NCI-H187 (cell line): ENCODE results near the gene ANXA1.
"Not testable (repeated sequence)": the region's sequence is repeated elsewhere in the genome, so short reads cannot be mapped to it uniquely, and the experiment has no call there.

Experiments used
- DNase-seq, 2 experiments: peaks; one replicate each; lab custom pipeline; 2025; lab: John Stamatoyannopoulos, UW

Gene ANXA1

GRCh38 chr9:73151653-73152542, at the start of gene ANXA1:
ANXA1 (plus strand) TSS chr9:73151865; CDS start chr9:73158536, 6,671 bp downstream.
- DNase-seq: no peak

GRCh38 chr9:73104342-73104741, 47.3 kb upstream of the ANXA1 start:
- no peak for DNase-seq

- DNase-seq: no peak
Measured at GRCh38 chr9:73104921-73105320, 46.7 kb upstream of the ANXA1 start.

- DNase-seq: not testable (repeated sequence)
Measured at GRCh38 chr9:73107489-73108069, 44.1 kb upstream of the ANXA1 start.

GRCh38 chr9:73114058-73114457, 37.6 kb upstream of the ANXA1 start:
- DNase-seq: no peak

GRCh38 chr9:73114958-73115357, 36.7 kb upstream of the ANXA1 start:
- DNase-seq: no peak

- no peak for DNase-seq
Measured at GRCh38 chr9:73116031-73116430, 35.6 kb upstream of the ANXA1 start.

- DNase-seq: no peak
Measured at GRCh38 chr9:73116880-73117279, 34.8 kb upstream of the ANXA1 start.

GRCh38 chr9:73118286-73118685, 33.4 kb upstream of the ANXA1 start:
- DNase-seq: no peak

GRCh38 chr9:73118898-73119554, 32.6 kb upstream of the ANXA1 start:
- DNase-seq: no peak

GRCh38 chr9:73121375-73121935, 30.2 kb upstream of the ANXA1 start:
- DNase-seq: no peak

GRCh38 chr9:73125651-73126050, 26.0 kb upstream of the ANXA1 start:
- DNase-seq: no peak

- no peak for DNase-seq
Measured at GRCh38 chr9:73129941-73130685, 21.6 kb upstream of the ANXA1 start.

GRCh38 chr9:73131461-73131860, 20.2 kb upstream of the ANXA1 start:
- DNase-seq: no peak

- DNase-seq: no peak
Measured at GRCh38 chr9:73132034-73132776, 19.5 kb upstream of the ANXA1 start.

GRCh38 chr9:73133022-73133651, 18.5 kb upstream of the ANXA1 start:
- DNase-seq: no peak

- no peak for DNase-seq
Measured at GRCh38 chr9:73133921-73134407, 17.7 kb upstream of the ANXA1 start.

GRCh38 chr9:73135394-73135793, 16.3 kb upstream of the ANXA1 start:
- no peak for DNase-seq

GRCh38 chr9:73137286-73137899, 14.3 kb upstream of the ANXA1 start:
- no peak for DNase-seq

- DNase-seq: no peak
Measured at GRCh38 chr9:73137914-73138313, 13.8 kb upstream of the ANXA1 start.
